DND-41 (cell line): ENCODE results near the gene HRAS.

Experiments used
- ATAC-seq: fragments of 200-7000 bp; cut with Tn5 transposase; 3 replicates; pipeline ENCODE4 v1.9.1; 2021; ENCODE audit warnings: low read depth; ENCODE audit not compliant: insufficient read depth
- DNase-seq: peaks from one replicate; pipeline ENCODE4 v3.0.0-alpha.2; 2020
- H2AFZ ChIP-seq: 2 replicates; pipeline ENCODE4 v1.6.0; 2012; ENCODE audit warnings: low read depth, low read length
- H3K27ac ChIP-seq: 2 replicates; pipeline ENCODE4 v1.5.1; 2012; ENCODE audit warnings: low read length, inconsistent platforms
- H3K27me3 ChIP-seq: fragments of 200-600 bp; sonication (generic); 2 replicates; pipeline ENCODE4 v1.6.0; 2012; ENCODE audit warnings: low read length, mild to moderate bottlenecking, inconsistent platforms; ENCODE audit not compliant: insufficient read depth, poor library complexity
- H3K36me3 ChIP-seq: 2 replicates; pipeline ENCODE4 v1.5.1; 2012; ENCODE audit warnings: low read length, inconsistent platforms; ENCODE audit not compliant: insufficient read depth
- H3K4me1 ChIP-seq: 2 replicates; pipeline ENCODE4 v1.5.1; 2012; ENCODE audit warnings: mild to moderate bottlenecking, low read length; ENCODE audit not compliant: insufficient read depth
- H3K4me2 ChIP-seq: 2 replicates; pipeline ENCODE4 v1.6.0; 2012; ENCODE audit warnings: mild to moderate bottlenecking, moderate library complexity, low read length, inconsistent platforms; ENCODE audit not compliant: insufficient read depth
- H3K4me3 ChIP-seq, 2 experiments: fragments of 200-600 bp in 1 of 2; shearing (Covaris generic) in 1 of 2; 2 replicates each; pipeline ENCODE4 v1.5.1; 2012 to 2016; ENCODE audit warnings: inconsistent platforms in 2 of 2, low read length in 2 of 2, mild to moderate bottlenecking in 2 of 2, low read depth in 1 of 2, moderate library complexity in 1 of 2
- H3K79me2 ChIP-seq: 2 replicates; pipeline ENCODE4 v1.6.0; 2012; ENCODE audit warnings: low read length, inconsistent platforms; ENCODE audit not compliant: insufficient read depth
- H3K9ac ChIP-seq: 2 replicates; pipeline ENCODE4 v1.6.0; 2012; ENCODE audit warnings: low read depth, mild to moderate bottlenecking, inconsistent platforms, low read length, moderate library complexity
- H3K9me3 ChIP-seq: 2 replicates; pipeline ENCODE4 v1.5.1; 2012; ENCODE audit warnings: low read length, moderate library complexity, mild to moderate bottlenecking, inconsistent platforms; ENCODE audit not compliant: insufficient read depth, severe bottlenecking
- H4K20me1 ChIP-seq: 2 replicates; pipeline ENCODE4 v1.6.0; 2012; ENCODE audit warnings: low read length; ENCODE audit not compliant: insufficient read depth
- EZH2 ChIP-seq: IDR thresholded peaks from 3 replicates; pipeline ENCODE4 v1.6.1; 2012; ENCODE audit warnings: borderline replicate concordance, low read depth, mild to moderate bottlenecking, moderate library complexity, low read length, inconsistent platforms; ENCODE audit not compliant: severe bottlenecking
- TF ChIP-seq, protein P1 (sequence below): IDR thresholded peaks from 2 replicates; pipeline ENCODE4 v1.5.1; 2012; ENCODE audit warnings: borderline replicate concordance, low read length, moderate library complexity, mild to moderate bottlenecking; ENCODE audit not compliant: poor library complexity, severe bottlenecking; ENCODE audit errors: extremely low read depth

Gene HRAS

DNA sequence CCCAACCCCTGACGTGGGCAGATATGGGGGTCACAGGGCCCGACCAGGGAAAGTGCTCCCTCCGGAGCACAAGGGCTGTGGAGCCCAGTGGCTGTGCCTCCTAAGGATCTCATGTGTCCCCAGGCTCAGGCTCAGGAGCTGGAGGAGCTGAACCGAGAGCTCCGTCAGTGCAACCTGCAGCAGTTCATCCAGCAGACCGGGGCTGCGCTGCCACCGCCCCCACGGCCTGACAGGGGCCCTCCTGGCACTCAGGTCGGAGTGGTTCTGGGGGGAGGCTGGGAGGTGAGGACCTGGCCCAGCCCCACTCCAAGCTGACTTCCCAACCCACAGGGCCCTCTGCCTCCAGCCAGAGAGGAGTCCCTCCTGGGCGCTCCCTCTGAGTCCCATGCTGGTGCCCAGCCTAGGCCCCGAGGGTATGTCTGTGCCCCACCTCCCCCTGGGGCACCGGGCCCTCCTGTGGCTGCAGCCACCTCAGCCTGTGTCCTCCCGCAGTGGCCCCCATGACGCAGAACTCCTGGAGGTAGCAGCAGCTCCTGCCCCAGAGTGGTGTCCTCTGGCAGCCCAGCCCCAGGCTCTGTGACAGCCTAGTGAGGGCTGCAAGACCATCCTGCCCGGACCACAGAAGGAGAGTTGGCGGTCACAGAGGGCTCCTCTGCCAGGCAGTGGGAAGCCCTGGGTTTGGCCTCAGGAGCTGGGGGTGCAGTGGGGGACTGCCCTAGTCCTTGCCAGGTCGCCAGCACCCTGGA is 27.9 kb upstream of the HRAS start:
- H3K9ac ChIP-seq, result no peak overlapping the region
- DNase-seq, result no peak

DNA sequence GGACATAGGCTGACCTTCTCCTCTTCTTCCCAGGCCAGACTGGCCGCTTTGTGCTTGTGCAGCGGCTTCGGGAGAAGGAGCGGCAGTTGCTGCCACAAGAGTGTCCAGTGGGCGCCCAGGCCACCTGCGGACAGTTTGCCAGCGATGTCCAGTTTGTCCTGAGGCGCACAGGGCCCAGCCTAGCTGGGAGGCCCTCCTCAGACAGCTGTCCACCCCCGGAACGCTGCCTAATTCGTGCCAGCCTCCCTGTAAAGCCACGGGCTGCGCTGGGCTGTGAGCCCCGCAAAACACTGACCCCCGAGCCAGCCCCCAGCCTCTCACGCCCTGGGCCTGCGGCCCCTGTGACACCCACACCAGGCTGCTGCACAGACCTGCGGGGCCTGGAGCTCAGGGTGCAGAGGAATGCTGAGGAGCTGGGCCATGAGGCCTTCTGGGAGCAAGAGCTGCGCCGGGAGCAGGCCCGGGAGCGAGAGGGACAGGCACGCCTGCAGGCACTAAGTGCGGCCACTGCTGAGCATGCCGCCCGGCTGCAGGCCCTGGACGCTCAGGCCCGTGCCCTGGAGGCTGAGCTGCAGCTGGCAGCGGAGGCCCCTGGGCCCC is 26.8 kb upstream of the HRAS start:
- H3K27ac ChIP-seq, result no peak overlapping the region
- ATAC-seq (no peak), DNase-seq (no peak)
- TF ChIP-seq, protein P1, sequence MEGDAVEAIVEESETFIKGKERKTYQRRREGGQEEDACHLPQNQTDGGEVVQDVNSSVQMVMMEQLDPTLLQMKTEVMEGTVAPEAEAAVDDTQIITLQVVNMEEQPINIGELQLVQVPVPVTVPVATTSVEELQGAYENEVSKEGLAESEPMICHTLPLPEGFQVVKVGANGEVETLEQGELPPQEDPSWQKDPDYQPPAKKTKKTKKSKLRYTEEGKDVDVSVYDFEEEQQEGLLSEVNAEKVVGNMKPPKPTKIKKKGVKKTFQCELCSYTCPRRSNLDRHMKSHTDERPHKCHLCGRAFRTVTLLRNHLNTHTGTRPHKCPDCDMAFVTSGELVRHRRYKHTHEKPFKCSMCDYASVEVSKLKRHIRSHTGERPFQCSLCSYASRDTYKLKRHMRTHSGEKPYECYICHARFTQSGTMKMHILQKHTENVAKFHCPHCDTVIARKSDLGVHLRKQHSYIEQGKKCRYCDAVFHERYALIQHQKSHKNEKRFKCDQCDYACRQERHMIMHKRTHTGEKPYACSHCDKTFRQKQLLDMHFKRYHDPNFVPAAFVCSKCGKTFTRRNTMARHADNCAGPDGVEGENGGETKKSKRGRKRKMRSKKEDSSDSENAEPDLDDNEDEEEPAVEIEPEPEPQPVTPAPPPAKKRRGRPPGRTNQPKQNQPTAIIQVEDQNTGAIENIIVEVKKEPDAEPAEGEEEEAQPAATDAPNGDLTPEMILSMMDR, result no peak
- no peak for TF ChIP-seq EZH2
- no peaks in the 10 kb centered on the region for H3K9me3 ChIP-seq
- H3K27me3 ChIP-seq, result no peaks in the 10 kb centered on the region
- no peak overlapping the region for H2AFZ ChIP-seq
- peaks cover 39% of the 10 kb centered on the region for H4K20me1 ChIP-seq
- H3K79me2 ChIP-seq, result peaks cover 12% of the 10 kb centered on the region
- peak overlapping the region; percentile 89 for H3K4me2 ChIP-seq
- H3K4me1 ChIP-seq, result peaks cover 38% of the 10 kb centered on the region
- H3K4me3 ChIP-seq, result peak overlapping the region in 1 of 2 experiments; percentile 86; a peak in 2 of 4 replicates
- peak overlapping the region; percentile 82; the same call in 1 of the 2 replicates for H3K9ac ChIP-seq
- H3K36me3 ChIP-seq, result peaks cover 33% of the 10 kb centered on the region

More for the DNA sequence above, 27.9 kb upstream of the HRAS start:
- no peak overlapping the region for H2AFZ ChIP-seq
- no peak overlapping the region for H3K4me3 ChIP-seq
- TF ChIP-seq, protein P1, result no peak
- no peak for TF ChIP-seq EZH2
- no peak for ATAC-seq
- H4K20me1 ChIP-seq, result peaks cover 43% of the 10 kb centered on the region
- peaks cover 41% of the 10 kb centered on the region for H3K36me3 ChIP-seq
- H3K4me2 ChIP-seq, result no peak overlapping the region
- H3K9me3 ChIP-seq, result no peaks in the 10 kb centered on the region
- H3K79me2 ChIP-seq, result peaks cover 20% of the 10 kb centered on the region
- no peak overlapping the region for H3K27ac ChIP-seq
- peaks cover 47% of the 10 kb centered on the region for H3K4me1 ChIP-seq
- no peaks in the 10 kb centered on the region for H3K27me3 ChIP-seq

DNA sequence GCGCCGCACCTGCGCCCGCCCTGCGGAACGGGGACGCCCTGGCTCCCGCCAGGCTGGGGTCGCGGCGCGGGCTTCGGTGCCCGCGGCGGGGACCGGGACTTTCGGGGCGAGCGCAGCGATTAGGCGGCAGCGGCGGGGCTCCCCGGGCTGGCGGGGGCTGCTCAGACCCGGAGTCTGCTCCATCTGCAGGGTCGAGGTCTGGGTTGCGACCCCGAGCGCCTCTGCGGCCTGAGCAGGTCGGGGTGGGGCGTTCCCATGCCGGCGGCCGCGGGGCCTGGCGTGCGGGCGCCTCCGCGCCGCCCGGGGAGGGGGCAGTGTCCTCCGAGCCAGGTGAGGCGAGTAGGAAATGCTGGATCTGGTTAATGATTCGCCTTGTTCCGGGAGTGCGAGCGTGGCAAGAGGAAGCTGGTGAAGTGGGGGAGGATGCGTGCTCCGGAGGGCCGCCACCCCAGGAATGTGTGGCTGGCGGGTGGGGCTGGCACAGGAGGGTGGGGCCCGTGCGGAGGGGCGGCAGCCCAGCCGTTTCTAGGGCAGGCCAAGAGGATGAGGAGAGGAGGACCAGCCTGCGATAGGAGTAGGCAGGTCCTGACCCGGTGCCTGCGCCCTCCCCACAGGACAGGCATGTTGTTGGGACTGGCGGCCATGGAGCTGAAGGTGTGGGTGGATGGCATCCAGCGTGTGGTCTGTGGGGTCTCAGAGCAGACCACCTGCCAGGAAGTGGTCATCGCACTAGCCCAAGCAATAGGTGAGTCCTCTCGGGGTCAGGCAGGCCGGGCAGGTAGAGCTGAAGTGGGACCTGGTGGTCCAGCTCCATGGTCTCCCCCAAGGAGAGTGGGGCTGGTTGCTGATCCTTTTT is 26.0 kb upstream of the HRAS start:
- H3K4me2 ChIP-seq, result peak overlapping the region; percentile 89
- H4K20me1 ChIP-seq, result peaks cover 36% of the 10 kb centered on the region
- DNase-seq, result peak; percentile 41
- ATAC-seq, result peak; percentile 28
- peaks cover 8% of the 10 kb centered on the region for H3K79me2 ChIP-seq
- H2AFZ ChIP-seq, result peak overlapping the region; percentile 64
- H3K4me3 ChIP-seq, result peak overlapping the region; percentile 86 to 95
- peak overlapping the region; percentile 82 for H3K9ac ChIP-seq
- H3K9me3 ChIP-seq, result no peaks in the 10 kb centered on the region
- no peaks in the 10 kb centered on the region for H3K27me3 ChIP-seq
- peaks cover 30% of the 10 kb centered on the region for H3K4me1 ChIP-seq
- peaks cover 26% of the 10 kb centered on the region for H3K36me3 ChIP-seq
- no peak for TF ChIP-seq EZH2
- TF ChIP-seq, protein P1, result no peak
- H3K27ac ChIP-seq, result peak overlapping the region; percentile 44; the same call in 1 of the 2 replicates
